Activated T-helper 17 cell treated with anti-CD3 and anti-CD28 coated beads, Interleukin-2, amount 50 U/mL, for 72 hours (primary cell): Measurements from ENCODE around the gene URB2. TPM values are rescaled to one million over a fixed set of nuclear protein-coding genes. Genes with fewer than 3 reads are reported as not detected.

Experiments used
- ATAC-seq: fragments of 150-1000 bp; cut with Tn5 transposase; replicated peaks from 2 replicates; pipeline ENCODE4 v1.10.0; 2021; ENCODE audit warnings: mild to moderate bottlenecking, moderate library complexity
- H3K27ac Mint-ChIP-seq: one replicate; pipeline ENCODE4 v1.8.0; 2022; ENCODE audit warnings: mixed read lengths
- H3K27me3 Mint-ChIP-seq: one replicate; pipeline ENCODE4 v1.8.0; 2022; ENCODE audit warnings: mixed read lengths
- H3K36me3 Mint-ChIP-seq: one replicate; pipeline ENCODE4 v1.8.0; 2022; ENCODE audit warnings: low read depth, mild to moderate bottlenecking, mixed read lengths
- H3K4me1 Mint-ChIP-seq: one replicate; pipeline ENCODE4 v1.8.0; 2022; ENCODE audit warnings: mixed read lengths
- H3K4me3 Mint-ChIP-seq: one replicate; pipeline ENCODE4 v1.8.0; 2022; ENCODE audit warnings: mild to moderate bottlenecking, mixed read lengths
- H3K9me3 Mint-ChIP-seq: one replicate; pipeline ENCODE4 v1.8.0; 2022; ENCODE audit warnings: mixed read lengths
- total RNA-seq, 2 donors: library from RNA; stranded (reverse); gene quantifications; one replicate each; pipeline ENCODE4 v1.2.3, GENCODE V29; 2022

The URB2 gene
- total RNA-seq, 2 donors from 2014 or later, result 8.6 to 19.6 TPM

DNA sequence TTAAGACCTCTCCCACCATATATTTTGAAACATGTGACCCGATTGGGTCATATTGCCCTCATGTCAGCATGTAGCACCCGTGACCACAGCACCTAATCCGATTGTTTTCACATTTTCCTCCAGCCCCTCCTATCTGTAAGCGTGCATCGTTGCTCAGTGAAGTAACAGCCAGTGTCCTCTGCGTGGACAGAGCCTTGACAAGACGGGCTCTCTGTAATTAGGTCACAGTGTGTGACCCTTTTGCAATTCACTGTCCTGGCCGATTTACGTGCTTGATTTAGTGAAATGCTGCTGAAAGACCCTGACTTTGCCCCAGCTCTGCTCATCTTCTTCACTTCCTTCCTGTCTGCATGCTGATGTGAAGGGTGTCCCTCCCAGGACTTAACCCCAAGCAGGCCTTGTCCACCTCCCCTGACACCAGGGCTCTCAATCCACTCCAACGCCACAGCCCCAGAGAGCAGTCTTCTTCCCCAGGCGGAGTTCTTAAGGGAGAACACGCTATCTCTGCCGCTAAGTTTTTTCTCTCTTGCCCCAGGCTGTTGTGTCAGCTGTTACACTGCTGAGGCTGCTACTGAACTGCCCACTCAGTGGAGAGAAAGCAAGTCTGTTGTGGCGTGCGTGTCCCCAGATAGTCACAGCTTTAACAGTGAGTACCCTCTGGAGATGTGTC lies 19.4 kb downstream of the URB2 start:
- Mint-ChIP-seq H3K36me3 (peaks cover 99% of the 10 kb centered on the region), H3K9me3 (no peaks in the 10 kb centered on the region), H3K27ac (peak overlapping the region; percentile 32), H3K27me3 (no peaks in the 10 kb centered on the region), H3K4me1 (peaks cover 5% of the 10 kb centered on the region), H3K4me3 (no peak overlapping the region)
- no peak for ATAC-seq

DNA sequence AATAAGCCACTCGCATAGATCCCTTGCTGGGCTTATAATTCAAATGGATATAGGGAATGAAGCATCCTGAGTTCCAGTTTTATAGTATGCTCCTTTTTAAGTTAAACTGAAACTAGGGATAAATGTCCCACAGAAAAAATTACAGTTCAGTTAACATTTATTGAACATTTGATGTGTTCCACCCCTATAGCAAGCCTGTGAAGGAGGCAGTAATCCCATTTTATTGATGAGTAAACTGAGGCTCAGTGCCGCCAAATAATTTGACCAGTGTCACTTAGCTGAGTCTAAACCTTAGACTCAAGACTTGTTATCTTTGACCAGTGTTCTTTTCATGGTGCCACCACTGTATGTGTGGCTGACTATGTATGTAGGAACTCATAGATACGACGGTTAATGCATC lies 22.4 kb downstream of the URB2 start:
- peaks cover 99% of the 10 kb centered on the region for H3K36me3 Mint-ChIP-seq
- H3K4me3 Mint-ChIP-seq, result no peak overlapping the region
- H3K27ac Mint-ChIP-seq, result no peak overlapping the region
- no peak for ATAC-seq
- H3K4me1 Mint-ChIP-seq, result peaks cover 5% of the 10 kb centered on the region
- H3K9me3 Mint-ChIP-seq, result no peaks in the 10 kb centered on the region
- no peaks in the 10 kb centered on the region for H3K27me3 Mint-ChIP-seq

DNA sequence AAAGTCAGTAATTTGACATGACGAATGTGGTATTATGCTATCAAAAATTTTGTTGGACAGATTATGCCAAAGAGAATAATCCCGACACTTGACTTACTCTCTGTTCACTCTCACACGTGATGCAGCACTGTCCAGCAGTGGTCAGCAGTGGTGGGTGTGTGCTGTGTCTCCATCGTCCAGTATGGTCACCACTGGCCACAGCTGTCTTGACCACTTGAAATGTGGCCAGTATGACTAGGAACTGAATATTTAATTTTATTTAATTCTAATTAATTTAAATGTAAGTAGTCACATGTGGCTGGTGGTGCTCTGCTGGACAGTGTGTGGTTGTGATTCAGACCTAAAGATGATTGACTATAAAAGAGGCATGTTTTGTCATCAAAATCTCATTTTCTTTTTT lies 24.0 kb downstream of the URB2 start:
- H3K36me3 Mint-ChIP-seq, result peaks cover 99% of the 10 kb centered on the region
- no peak overlapping the region for H3K27ac Mint-ChIP-seq
- ATAC-seq, result no peak
- H3K4me1 Mint-ChIP-seq, result no peaks in the 10 kb centered on the region
- no peaks in the 10 kb centered on the region for H3K9me3 Mint-ChIP-seq
- no peaks in the 10 kb centered on the region for H3K27me3 Mint-ChIP-seq
- H3K4me3 Mint-ChIP-seq, result no peak overlapping the region

DNA sequence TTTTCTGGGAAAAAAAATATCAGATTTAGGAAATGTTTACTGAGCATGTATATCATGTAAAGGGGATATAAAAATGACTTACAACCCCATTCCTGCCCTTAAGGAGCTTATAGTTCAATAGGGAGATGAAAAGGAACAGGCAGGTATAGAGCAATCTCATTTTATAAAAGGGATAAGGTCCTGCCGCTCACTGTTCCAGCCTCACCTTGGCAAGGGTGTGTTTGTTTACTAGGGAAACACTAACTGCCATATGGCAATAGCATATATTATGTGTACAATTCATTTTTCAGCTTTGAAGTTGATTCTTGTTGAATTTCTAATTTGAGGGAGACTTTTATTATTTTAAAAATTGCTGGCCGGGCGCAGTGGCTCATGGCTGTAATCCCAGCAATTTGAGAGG lies 25.5 kb downstream of the URB2 start:
- Mint-ChIP-seq H3K27me3 (no peaks in the 10 kb centered on the region), H3K4me1 (no peaks in the 10 kb centered on the region), H3K9me3 (no peaks in the 10 kb centered on the region), H3K36me3 (peaks cover 99% of the 10 kb centered on the region), H3K4me3 (no peak overlapping the region), H3K27ac (no peak overlapping the region)
- ATAC-seq, result no peak

DNA sequence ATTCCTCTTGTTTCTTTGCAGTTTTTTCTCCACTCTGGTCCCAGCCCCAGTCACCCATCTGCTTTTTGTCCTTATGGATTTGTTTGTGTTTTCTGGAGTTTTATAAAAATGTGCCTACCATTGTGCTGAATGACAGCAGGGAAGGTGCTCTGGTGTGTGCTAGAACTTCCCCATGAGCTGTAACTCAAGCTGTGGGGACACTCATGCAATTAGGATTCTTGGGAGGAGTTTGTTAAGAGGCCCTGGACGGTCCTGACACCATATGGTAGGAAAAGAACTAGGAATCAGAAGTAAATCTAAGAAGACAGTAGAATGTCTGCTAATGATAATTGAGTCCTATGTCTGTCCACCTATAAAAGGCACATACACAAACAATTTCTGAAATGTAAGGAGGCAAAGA lies 27.4 kb downstream of the URB2 start:
- Mint-ChIP-seq H3K9me3 (no peaks in the 10 kb centered on the region), H3K4me1 (peaks cover 10% of the 10 kb centered on the region), H3K4me3 (no peak overlapping the region), H3K36me3 (peaks cover 99% of the 10 kb centered on the region), H3K27ac (no peak overlapping the region), H3K27me3 (no peaks in the 10 kb centered on the region)
- no peak for ATAC-seq

DNA sequence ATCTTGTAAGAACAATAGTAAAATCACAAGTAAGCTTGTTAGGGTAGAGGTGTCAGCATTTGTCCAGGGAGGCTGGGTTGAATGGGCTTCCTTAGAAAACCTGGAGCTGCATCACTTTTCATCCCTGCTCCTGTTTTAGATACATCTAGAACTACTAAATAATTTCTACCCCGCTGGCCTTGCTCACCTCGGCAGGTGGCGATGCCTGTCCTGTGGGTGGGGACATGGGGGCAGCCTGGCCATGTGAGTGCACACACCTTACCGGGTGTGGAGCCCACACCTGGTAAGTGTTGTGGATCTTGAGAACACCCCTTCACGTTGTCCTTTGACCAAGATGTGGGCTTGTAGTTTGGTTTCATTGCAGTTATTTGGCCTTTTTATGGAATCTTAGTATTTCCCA lies 29.7 kb downstream of the URB2 start:
- Mint-ChIP-seq H3K4me3 (no peak overlapping the region), H3K27me3 (no peaks in the 10 kb centered on the region), H3K27ac (no peak overlapping the region), H3K9me3 (no peaks in the 10 kb centered on the region), H3K36me3 (peaks cover 99% of the 10 kb centered on the region), H3K4me1 (peaks cover 11% of the 10 kb centered on the region)
- no peak for ATAC-seq

DNA sequence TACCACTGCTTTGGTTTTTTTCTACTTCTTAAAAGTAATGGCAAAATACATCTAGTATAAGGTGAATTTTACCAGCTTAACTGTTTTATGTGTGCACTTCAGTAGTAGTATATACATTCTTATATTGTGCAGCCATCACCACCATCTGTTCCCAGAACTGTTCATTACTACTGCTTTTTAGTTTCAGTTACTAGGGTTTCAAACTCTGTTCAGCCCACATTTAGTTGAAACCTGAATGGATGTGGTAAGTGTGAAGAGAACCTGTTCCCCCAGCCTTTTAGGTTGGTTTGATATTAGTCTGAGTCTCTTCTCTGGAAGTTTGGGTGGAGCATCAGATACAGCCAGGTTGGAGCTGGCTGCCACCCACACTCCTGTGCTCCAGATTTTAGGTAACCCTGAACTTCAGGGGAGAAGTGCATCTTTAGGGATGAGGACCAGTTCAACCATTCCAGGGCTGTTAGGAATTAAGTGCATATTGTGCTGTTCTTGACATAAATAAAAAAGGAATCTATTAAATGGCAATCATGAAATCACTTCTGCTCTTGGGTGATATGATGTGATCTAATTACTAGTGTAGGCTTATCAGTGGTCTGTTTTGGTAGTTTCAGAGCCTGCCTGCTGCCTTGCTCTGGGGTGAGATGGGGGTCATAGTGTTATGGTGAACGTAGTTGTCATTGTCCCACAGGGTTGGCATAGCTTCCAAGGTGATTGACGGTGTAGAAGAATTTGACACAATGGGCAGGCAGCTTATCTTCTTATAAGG lies 32.1 kb downstream of the URB2 start:
- peak overlapping the region; percentile 2 for H3K27ac Mint-ChIP-seq
- H3K4me1 Mint-ChIP-seq, result peaks cover 11% of the 10 kb centered on the region

DNA sequence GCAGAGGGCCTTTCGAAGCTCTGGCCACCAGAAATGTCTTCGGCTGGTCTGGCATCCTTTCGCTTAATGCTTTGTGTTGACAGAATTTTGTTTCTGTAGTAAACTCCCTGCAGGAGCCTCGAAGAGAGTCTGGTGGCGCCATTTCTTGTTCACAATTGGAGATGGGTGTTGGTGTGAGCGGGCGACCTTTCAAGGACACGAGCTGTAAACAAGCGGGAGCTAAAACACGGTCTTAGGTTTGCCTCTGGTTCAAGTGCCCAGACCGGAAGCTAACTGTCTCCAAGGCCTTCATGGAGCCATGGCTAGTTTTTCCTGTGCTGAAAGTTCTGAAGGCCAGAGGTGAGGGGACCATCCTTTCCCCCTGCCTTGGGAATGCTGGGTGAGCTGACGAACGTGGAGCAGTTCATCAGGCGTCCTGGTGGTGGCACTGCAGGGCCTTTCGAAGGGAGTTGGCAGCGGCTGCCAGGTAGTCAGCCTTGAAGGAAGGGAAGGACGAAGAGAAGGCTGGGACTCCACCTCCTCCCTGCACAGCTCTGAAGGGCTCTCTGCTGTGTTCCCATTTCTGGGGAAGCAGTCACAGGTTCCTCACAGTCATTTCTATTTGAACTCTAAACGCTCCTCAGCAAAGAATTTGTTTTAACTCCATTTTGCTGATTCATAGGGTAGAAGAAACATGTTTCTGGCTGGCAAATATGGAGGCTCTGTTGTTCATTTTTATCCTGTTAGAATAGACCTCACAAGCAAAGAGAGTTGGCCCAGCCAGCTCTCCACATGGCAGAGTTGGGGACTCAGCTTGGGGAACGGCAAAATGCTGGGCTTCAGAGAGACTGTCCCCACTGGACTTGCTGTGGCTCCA lies 35.2 kb downstream of the URB2 start:
- Mint-ChIP-seq H3K4me1 (peaks cover 11% of the 10 kb centered on the region), H3K27ac (no peak overlapping the region), H3K4me3 (no peak overlapping the region), H3K9me3 (no peaks in the 10 kb centered on the region), H3K27me3 (no peaks in the 10 kb centered on the region), H3K36me3 (peaks cover 60% of the 10 kb centered on the region)
- peak; percentile 57 for ATAC-seq

More for the DNA sequence above, 32.1 kb downstream of the URB2 start:
- Mint-ChIP-seq H3K4me3 (no peak overlapping the region), H3K9me3 (no peaks in the 10 kb centered on the region), H3K27me3 (no peaks in the 10 kb centered on the region), H3K36me3 (peaks cover 91% of the 10 kb centered on the region)
- ATAC-seq, result peak; percentile 60

DNA sequence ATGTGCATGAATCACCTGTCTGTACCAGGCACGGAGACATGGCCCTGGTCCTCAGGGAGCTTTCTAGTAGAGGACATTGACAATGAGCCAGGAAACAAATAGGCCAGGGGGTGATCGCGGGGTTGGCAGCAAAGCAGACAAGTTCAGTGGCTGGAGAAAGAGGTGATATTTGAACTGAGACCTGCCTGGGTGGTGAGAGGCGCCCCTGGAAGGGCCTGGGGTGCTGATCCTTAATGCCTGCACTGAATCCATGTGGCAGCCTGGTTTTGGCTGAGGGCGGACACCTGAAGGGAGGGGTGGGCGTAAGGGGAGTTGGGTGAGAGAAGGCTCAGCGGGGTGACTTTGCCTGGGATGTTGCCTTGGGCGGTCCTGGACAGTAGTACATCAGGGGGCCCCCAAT lies 35.9 kb downstream of the URB2 start:
- no peak overlapping the region for H3K4me3 Mint-ChIP-seq
- peaks cover 54% of the 10 kb centered on the region for H3K36me3 Mint-ChIP-seq
- peaks cover 11% of the 10 kb centered on the region for H3K4me1 Mint-ChIP-seq
- no peak for ATAC-seq
- H3K9me3 Mint-ChIP-seq, result no peaks in the 10 kb centered on the region
- no peak overlapping the region for H3K27ac Mint-ChIP-seq
- no peaks in the 10 kb centered on the region for H3K27me3 Mint-ChIP-seq

DNA sequence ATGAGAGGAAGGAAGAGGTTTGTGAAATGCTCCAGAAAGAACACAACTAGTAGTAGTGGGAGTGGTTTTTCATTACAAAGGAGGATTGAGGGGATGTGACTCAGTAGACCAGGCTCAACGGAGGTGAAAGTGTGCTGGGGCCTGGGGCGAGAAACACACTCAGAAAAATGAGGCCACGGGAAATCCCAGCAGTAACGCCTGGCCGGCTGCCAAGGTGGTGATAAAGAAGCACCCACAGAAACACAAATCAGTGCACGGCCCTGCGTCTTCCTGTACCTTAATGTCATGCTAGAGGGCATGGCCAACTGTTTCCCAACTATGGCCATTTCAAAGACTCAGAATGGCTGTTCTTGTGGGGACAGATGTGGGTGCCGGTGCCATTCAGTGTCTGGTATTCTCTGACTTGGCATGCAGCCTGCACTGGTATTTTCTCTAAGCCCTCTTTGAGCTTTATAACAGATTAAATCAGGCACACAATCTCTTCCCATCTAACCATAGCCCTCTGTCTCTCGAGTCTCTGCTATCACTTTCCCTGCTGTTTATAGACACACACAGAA lies 38.2 kb downstream of the URB2 start:
- Mint-ChIP-seq H3K27ac (no peak overlapping the region), H3K36me3 (peaks cover 45% of the 10 kb centered on the region), H3K4me1 (no peaks in the 10 kb centered on the region), H3K27me3 (no peaks in the 10 kb centered on the region), H3K4me3 (no peak overlapping the region), H3K9me3 (no peaks in the 10 kb centered on the region)
- peak; percentile 97 for ATAC-seq

DNA sequence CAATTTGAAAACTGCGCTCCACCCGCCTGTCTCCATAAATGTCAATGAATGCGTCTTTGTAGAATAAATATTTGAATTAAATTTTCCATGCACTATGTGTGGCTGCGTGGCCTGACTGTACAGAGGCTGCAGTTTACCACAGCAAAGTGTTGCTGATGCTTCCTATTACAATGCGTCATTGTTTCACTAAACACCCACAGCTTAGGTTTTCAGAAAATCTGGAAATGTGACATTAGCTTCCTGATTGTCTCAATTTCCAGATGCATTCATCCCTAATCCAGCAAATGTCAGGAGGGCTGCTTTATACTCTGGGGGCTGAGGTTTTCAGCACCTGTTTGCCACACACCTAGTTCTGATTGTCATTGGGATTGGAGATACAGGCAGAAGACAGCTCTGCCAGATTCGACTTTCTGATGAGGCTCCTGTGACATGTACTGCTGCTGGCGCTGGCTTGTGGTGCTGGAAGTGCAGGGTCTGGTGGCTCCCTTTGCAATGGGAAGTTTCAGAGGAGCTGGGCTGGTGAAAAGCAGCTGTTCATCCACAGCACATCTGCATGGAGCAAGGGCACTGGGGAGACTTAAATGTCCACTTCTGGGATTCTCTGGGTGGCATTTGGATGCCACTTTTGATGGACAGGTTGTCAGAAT lies 40.0 kb downstream of the URB2 start:
- ATAC-seq, result no peak
- Mint-ChIP-seq H3K27me3 (no peaks in the 10 kb centered on the region), H3K4me1 (no peaks in the 10 kb centered on the region), H3K9me3 (no peaks in the 10 kb centered on the region), H3K36me3 (peaks cover 27% of the 10 kb centered on the region), H3K4me3 (no peak overlapping the region), H3K27ac (no peak overlapping the region)

DNA sequence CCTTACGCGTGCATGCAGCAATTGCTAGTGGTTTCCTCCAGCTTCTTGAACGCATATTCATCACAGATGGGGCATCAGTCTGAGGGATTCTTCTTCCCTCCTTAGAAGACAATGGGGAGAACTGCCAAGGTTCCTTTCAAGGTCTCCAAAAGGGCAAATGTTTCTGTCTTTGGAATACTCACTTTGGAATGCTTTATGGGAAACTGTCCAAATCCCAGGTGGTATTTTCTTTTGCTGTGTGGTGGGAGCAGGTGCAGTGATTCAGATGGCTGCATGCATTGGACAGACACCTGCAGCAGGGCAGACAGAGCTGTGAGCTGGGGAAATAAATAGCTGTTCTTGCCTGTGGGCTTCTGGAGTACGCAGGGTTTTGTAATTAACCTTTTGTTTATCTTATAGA lies 40.5 kb downstream of the URB2 start:
- peaks cover 22% of the 10 kb centered on the region for H3K36me3 Mint-ChIP-seq
- H3K4me1 Mint-ChIP-seq, result no peaks in the 10 kb centered on the region
- no peaks in the 10 kb centered on the region for H3K27me3 Mint-ChIP-seq
- H3K9me3 Mint-ChIP-seq, result no peaks in the 10 kb centered on the region
- ATAC-seq, result no peak
- H3K4me3 Mint-ChIP-seq, result no peak overlapping the region
- no peak overlapping the region for H3K27ac Mint-ChIP-seq

DNA sequence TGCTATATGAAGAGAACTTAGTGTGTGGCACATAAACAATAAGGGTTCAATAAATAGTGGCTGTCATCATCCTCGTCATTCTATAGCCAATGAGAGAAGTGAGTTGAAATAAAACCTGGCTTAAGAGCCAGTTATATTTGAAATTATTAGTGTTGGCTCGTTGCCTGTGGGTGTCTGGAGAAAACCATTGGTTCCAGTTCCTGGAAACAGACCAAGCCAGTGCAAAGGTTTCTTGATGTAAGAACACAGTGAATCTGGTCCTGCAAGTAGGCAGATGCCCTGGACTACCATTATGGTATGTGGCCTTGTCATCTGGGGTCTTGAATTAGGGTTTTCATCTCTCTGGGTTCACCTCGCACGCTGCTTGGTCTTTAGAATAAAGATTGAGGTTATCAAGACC lies 43.3 kb downstream of the URB2 start:
- Mint-ChIP-seq H3K36me3 (peaks cover 14% of the 10 kb centered on the region), H3K4me3 (no peak overlapping the region), H3K27ac (no peak overlapping the region), H3K9me3 (no peaks in the 10 kb centered on the region), H3K27me3 (no peaks in the 10 kb centered on the region), H3K4me1 (no peaks in the 10 kb centered on the region)
- no peak for ATAC-seq

DNA sequence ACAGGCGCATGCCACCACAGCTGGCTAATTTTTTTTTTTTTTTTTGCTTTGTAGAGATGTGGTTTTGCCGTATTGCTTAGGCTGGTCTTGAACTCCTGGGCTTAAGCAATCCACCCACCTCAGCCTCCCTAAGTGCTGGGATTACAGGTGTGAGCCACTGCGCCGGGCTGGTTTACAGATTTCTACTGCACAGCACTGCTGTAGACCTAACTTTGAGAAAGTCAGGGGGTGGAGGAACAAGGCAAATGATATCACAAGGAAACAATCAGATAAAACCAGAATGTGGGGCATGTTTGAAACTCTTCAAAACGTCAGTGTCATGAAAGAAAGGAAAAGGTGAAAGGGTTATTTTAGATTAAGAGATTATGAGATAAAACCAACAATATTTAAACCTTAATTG lies 45.3 kb downstream of the URB2 start:
- H3K4me1 Mint-ChIP-seq, result no peaks in the 10 kb centered on the region
- ATAC-seq, result no peak
- H3K27me3 Mint-ChIP-seq, result no peaks in the 10 kb centered on the region
- peaks cover 14% of the 10 kb centered on the region for H3K36me3 Mint-ChIP-seq
- no peak overlapping the region for H3K27ac Mint-ChIP-seq
- H3K9me3 Mint-ChIP-seq, result no peaks in the 10 kb centered on the region
- H3K4me3 Mint-ChIP-seq, result no peak overlapping the region
